Upper lobe of left lung (tissue), 4 donors: ENCODE results near the gene IFNA8.

Source experiments
- EP300 ChIP-seq, 4 donors: sonication (generic); formaldehyde crosslinking; IDR thresholded peaks; one replicate each; pipeline ENCODE4 v1.5.1; 2017; ENCODE audit warnings: antibody characterized with exemption in 4 of 4, control low read depth in 2 of 4
- POLR2A ChIP-seq, 4 donors: fragments of 450-650 bp; IDR thresholded peaks; one replicate each; pipeline ENCODE4 v1.5.1; 2016 to 2017; ENCODE audit warnings: antibody characterized with exemption in 4 of 4, mild to moderate bottlenecking in 2 of 4
- POLR2AphosphoS5 ChIP-seq, 2 donors: sonication (generic); formaldehyde crosslinking; IDR thresholded peaks; one replicate each; pipeline ENCODE4 v1.5.1; 2017; ENCODE audit warnings: antibody characterized with exemption in 2 of 2
- TF ChIP-seq, protein P1 (sequence below), 6 experiments: fragments of 450-650 bp in 4 of 6; fragments of 200-600 bp in 2 of 6; sonication (generic) in 2 of 6; IDR thresholded peaks; one replicate each; pipeline ENCODE4 v1.5.1; 2016 to 2019; ENCODE audit warnings: antibody characterized with exemption in 6 of 6

DNA sequence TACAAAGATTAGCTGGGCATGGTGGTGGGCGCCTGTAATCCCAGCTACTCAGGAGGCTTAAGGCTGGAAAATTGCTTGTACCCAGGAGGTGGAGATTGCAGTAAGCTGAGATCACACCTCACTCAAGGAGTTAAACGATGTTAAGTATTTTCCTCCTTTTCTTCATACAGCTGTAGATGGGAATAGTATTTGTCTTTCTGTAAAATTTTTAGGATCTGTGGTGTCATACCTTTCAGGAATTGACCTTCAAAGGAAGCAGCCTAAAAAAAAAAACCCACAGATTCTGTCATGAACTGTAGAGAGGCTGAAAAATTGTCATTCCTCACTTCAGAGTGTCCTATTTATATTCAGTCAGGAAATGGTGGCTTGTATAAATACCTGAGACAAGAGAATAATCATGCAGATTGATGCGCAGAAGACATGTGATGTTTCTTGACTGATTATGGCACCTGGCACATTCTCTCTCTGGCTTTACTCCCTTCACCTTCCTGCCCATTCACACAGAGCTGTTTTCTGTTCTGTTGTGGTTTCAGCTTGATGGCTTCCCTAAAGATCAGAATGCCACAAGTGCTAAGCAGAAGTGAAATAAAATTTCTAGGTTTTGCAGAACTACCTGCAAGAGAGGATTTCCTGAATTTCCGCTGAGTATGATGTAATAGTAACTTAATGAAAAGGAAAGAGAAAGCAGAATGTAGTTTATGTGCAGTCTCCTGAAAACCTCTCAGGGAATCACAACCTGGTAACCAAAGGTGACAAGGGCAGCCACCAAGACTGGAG is 35.1 kb downstream of the IFNA8 start:
- TF ChIP-seq, protein P1, sequence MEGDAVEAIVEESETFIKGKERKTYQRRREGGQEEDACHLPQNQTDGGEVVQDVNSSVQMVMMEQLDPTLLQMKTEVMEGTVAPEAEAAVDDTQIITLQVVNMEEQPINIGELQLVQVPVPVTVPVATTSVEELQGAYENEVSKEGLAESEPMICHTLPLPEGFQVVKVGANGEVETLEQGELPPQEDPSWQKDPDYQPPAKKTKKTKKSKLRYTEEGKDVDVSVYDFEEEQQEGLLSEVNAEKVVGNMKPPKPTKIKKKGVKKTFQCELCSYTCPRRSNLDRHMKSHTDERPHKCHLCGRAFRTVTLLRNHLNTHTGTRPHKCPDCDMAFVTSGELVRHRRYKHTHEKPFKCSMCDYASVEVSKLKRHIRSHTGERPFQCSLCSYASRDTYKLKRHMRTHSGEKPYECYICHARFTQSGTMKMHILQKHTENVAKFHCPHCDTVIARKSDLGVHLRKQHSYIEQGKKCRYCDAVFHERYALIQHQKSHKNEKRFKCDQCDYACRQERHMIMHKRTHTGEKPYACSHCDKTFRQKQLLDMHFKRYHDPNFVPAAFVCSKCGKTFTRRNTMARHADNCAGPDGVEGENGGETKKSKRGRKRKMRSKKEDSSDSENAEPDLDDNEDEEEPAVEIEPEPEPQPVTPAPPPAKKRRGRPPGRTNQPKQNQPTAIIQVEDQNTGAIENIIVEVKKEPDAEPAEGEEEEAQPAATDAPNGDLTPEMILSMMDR (IDR thresholded peaks at IDR 0.05), result no peak
- TF ChIP-seq POLR2AphosphoS5 (IDR thresholded peaks at IDR 0.05), result no peak
- TF ChIP-seq POLR2A (IDR thresholded peaks at IDR 0.05), result no peak
- no peak for TF ChIP-seq EP300 (IDR thresholded peaks at IDR 0.05)
